ENCODE measurements around the gene ATP2B2. TPM values are rescaled to one million over a fixed set of nuclear protein-coding genes. Genes with fewer than 3 reads are reported as not detected.

The ATP2B2 gene
- total and polyA plus RNA-seq, 8 donors = 0.01 to 0.18 (median 0.06) TPM; not detected in 1

- H3K4me3 ChIP-seq = no peak overlapping the region
- H3K36me3 ChIP-seq = no peaks in the 10 kb centered on the region
- ATAC-seq = no peak
- no peak overlapping the region for H3K27ac ChIP-seq
- DNase-seq = no peak
- no peak for TF ChIP-seq CTCF (IDR thresholded peaks at IDR 0.05)
- H3K4me1 ChIP-seq = peaks cover 0 to 7% of the 10 kb centered on the region in 2 donors
- intact Hi-C loops (cut with DNase I) = no loop called here
- H3K27me3 ChIP-seq = peaks cover 18 to 42% of the 10 kb centered on the region in 2 donors
- no peaks in the 10 kb centered on the region for H3K9me3 ChIP-seq
These were observed 3.4 kb upstream of the ATP2B2 start for GRCh38 chr3:10508619-10509260.

GRCh38 chr3:10508235-10508618, 2.8 kb upstream of the ATP2B2 start:
- H3K36me3 ChIP-seq = no peaks in the 10 kb centered on the region
- H3K27me3 ChIP-seq = peaks cover 18 to 47% of the 10 kb centered on the region in 2 donors
- H3K9me3 ChIP-seq = no peaks in the 10 kb centered on the region
- no peak for DNase-seq
- intact Hi-C loops (cut with DNase I) = no loop called here
- H3K4me1 ChIP-seq = peaks cover 0 to 7% of the 10 kb centered on the region in 2 donors
- no peak overlapping the region for H3K27ac ChIP-seq
- no peak for ATAC-seq
- H3K4me3 ChIP-seq = no peak overlapping the region
- no peak for TF ChIP-seq CTCF (IDR thresholded peaks at IDR 0.05)

DNA sequence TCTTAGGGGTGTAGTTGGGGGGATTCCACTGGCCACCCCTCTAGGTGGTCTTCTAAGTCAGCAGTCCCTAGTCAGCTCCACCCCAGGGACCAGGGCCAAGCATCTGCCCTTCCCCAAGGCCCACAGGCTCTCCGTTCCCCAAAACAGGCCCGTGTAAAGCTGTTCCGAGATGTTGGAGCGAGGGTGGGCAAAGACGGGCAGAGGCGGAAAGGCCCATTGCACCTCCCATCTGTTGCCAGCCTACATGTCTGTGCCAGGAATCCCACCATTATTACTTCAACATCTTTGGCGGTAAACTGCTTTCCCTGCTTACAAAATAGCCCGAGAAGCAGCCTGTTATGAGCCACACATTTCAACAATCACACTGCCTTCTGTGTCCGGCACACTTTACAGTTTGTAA, 1.9 kb upstream of the ATP2B2 start:
- H3K27ac ChIP-seq = no peak overlapping the region
- H3K4me1 ChIP-seq = peaks cover 0 to 7% of the 10 kb centered on the region in 2 donors
- H3K9me3 ChIP-seq = no peaks in the 10 kb centered on the region
- DNase-seq (no peak), ATAC-seq (no peak)
- H3K27me3 ChIP-seq = peaks cover 18 to 56% of the 10 kb centered on the region in 2 donors
- intact Hi-C loops (cut with DNase I) = no loop called here
- H3K36me3 ChIP-seq = no peaks in the 10 kb centered on the region
- no peak overlapping the region for H3K4me3 ChIP-seq
- no peak for TF ChIP-seq CTCF (IDR thresholded peaks at IDR 0.05)

- peaks cover 0 to 7% of the 10 kb centered on the region in 2 donors for H3K4me1 ChIP-seq
- no peak overlapping the region for H3K4me3 ChIP-seq
- H3K36me3 ChIP-seq = no peaks in the 10 kb centered on the region
- TF ChIP-seq CTCF (IDR thresholded peaks at IDR 0.05) = no peak
- no peaks in the 10 kb centered on the region for H3K9me3 ChIP-seq
- intact Hi-C loops (cut with DNase I) = no loop called here
- H3K27me3 ChIP-seq = peaks cover 18 to 61% of the 10 kb centered on the region in 2 donors
- no peak for ATAC-seq
- no peak overlapping the region for H3K27ac ChIP-seq
- DNase-seq = no peak
These were observed 1.3 kb upstream of the ATP2B2 start for GRCh38 chr3:10506696-10507095.

- ATAC-seq (no peak), DNase-seq (no peak)
- no peak for TF ChIP-seq CTCF (IDR thresholded peaks at IDR 0.05)
- H3K36me3 ChIP-seq = no peaks in the 10 kb centered on the region
- intact Hi-C loops (cut with DNase I) = no loop called here
- peaks cover 18 to 61% of the 10 kb centered on the region in 2 donors for H3K27me3 ChIP-seq
- no peak overlapping the region for H3K27ac ChIP-seq
- H3K9me3 ChIP-seq = no peaks in the 10 kb centered on the region
- H3K4me3 ChIP-seq = no peak overlapping the region
- peaks cover 0 to 7% of the 10 kb centered on the region in 2 donors for H3K4me1 ChIP-seq
These were observed 602 bp upstream of the ATP2B2 start for GRCh38 chr3:10505791-10506585.

All from left lung (tissue), 10 donors.